HEK293 (cell line): Measurements from ENCODE around the gene DIS3L2.

Experiments
- CTCF ChIA-PET: fragments of 350-600 bp; formaldehyde crosslinking; extraction: SDS; loops from one replicate; lab custom pipeline; 2021; ENCODE audit warnings: antibody characterized with exemption; lab: Yijun Ruan, JAX
- POLR2A ChIA-PET: fragments of 300-600 bp; formaldehyde crosslinking; extraction: SDS; loops from one replicate; lab custom pipeline; 2020; ENCODE audit warnings: antibody characterized with exemption, inconsistent platforms; lab: Yijun Ruan, JAX
- H3K27ac ChIP-seq: fragments of 200-500 bp; sonication (Bioruptor generic); 2 replicates; pipeline ENCODE4 v1.5.1; 2014; ENCODE audit warnings: low read depth, low read length, control low read depth, inconsistent platforms; ENCODE audit errors: extremely low read depth
- H3K36me3 ChIP-seq, 2 experiments: fragments of 200-500 bp in 1 of 2; sonication (Bioruptor generic) in 1 of 2; 1 replicate in 1 of 2; 2 replicates in 1 of 2; pipeline ENCODE4 v1.5.1; 2014 to 2017; ENCODE audit warnings: inconsistent platforms in 2 of 2, low read length in 2 of 2; ENCODE audit not compliant: control insufficient read depth in 2 of 2, insufficient read depth in 1 of 2
- H3K4me1 ChIP-seq: fragments of 200-500 bp; sonication (Bioruptor generic); 2 replicates; pipeline ENCODE4 v1.5.1; 2014; ENCODE audit warnings: mild to moderate bottlenecking, low read length, inconsistent platforms; ENCODE audit not compliant: control insufficient read depth, insufficient read depth
- H3K4me3 ChIP-seq: 2 replicates; pipeline ENCODE4 v1.5.1; 2011; ENCODE audit warnings: low read depth, mild to moderate bottlenecking, control low read depth, low read length, moderate library complexity
- H3K9me3 ChIP-seq: fragments of 200-500 bp; sonication (Bioruptor generic); 2 replicates; pipeline ENCODE4 v1.5.1; 2014; ENCODE audit warnings: low read depth, low read length, inconsistent platforms; ENCODE audit not compliant: control insufficient read depth, insufficient read depth
- ZNF37A ChIP-seq: fragments of 450-650 bp; IDR thresholded peaks from 2 replicates; pipeline ENCODE4 v1.5.1; 2018; ENCODE audit warnings: missing biosample characterization, missing genetic modification characterization
- ZNF768 ChIP-seq: fragments of 450-650 bp; formaldehyde crosslinking; IDR thresholded peaks from 2 replicates; pipeline ENCODE4 v1.5.1; 2018; ENCODE audit warnings: missing biosample characterization, mild to moderate bottlenecking, missing genetic modification characterization
- ZNF777 ChIP-seq: fragments of 450-650 bp; formaldehyde crosslinking; IDR thresholded peaks from 2 replicates; pipeline ENCODE4 v1.5.1; 2017; ENCODE audit warnings: missing biosample characterization, missing genetic modification characterization, borderline replicate concordance

Gene DIS3L2

DNA sequence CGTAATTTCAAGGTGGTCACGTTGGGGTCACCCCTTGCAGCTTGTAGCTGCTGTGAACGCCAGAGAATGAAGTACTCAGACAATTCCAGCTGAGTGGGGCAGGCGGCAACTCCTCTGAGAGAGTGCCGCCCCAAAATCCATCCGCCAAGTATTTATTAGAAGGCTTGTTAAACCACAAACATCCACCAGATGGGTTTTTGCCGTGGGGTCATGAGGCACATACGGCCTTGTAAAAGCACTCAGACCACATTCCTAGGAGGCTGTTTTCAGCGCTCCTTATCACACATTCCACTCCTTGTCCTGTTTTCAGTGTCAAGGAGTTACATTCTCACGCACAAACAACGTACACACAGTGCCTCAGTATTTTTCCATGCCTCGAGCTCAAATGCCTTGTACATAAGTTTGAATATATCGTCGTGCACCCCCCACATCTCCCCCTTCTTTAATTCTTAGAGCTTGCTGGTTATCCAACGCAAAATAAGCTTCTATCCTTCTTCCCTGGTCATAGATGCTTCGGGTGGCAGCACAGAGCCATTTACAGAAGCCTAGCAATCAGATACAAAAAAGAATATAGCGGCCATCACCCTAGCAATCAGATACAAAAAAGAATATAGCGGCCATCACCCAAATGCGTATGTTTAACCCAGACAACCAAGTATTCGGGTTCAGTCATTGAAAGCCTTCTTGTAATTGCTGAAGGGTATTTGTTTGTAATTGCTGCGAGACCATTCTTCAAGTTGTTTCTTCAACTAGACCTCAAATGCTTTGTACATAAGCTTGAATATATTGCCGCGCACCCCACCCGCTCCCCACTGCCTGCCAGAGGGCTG, 424.4 kb downstream of the DIS3L2 start (continued):
- TF ChIP-seq ZNF768, result no peak

GRCh38 chr2:232386490-232386739, 424.9 kb downstream of the DIS3L2 start:
- Histone ChIP-seq H3K36me3 (no peaks in the 10 kb centered on the region), H3K4me3 (no peak overlapping the region), H3K27ac (no peak overlapping the region), H3K4me1 (no peaks in the 10 kb centered on the region), H3K9me3 (no peaks in the 10 kb centered on the region)
- ChIA-PET POLR2A (no interaction called here), CTCF (interaction anchor here (0.6 to 2.2 kb wide), 4 partner anchors 41 to 344 kb away, joined by 3 to 6 read pairs (median 4); no protein-coding TSS in a partner anchor)
- TF ChIP-seq ZNF37A (tag by site-specific recombination) (no peak), ZNF777 (no peak)
